Testis (tissue), 3 donors: ENCODE measurements around the gene OR5K1. TPM values are rescaled to one million over a fixed set of nuclear protein-coding genes. Genes with fewer than 3 reads are reported as not detected.

Experiments used
- DNase-seq: peaks from one replicate; pipeline ENCODE4 v3.0.0-alpha.2; 2019
- H3K27ac ChIP-seq, 2 donors: fragments of 200-600 bp; sonication (generic); one replicate each; pipeline ENCODE4 v1.5.1; 2019
- H3K27me3 ChIP-seq: fragments of 200-600 bp; sonication (generic); one replicate; pipeline ENCODE4 v1.5.1; 2019
- H3K36me3 ChIP-seq: fragments of 200-600 bp; sonication (generic); one replicate; pipeline ENCODE4 v1.5.1; 2017; ENCODE audit warnings: low read depth; ENCODE audit errors: missing control alignments
- H3K4me1 ChIP-seq: fragments of 200-600 bp; sonication (generic); one replicate; pipeline ENCODE4 v1.5.1; 2019
- H3K4me3 ChIP-seq, 2 donors: fragments of 200-600 bp; sonication (generic); one replicate each; pipeline ENCODE4 v1.5.1; 2017 to 2019
- H3K9me3 ChIP-seq: fragments of 200-600 bp; sonication (generic); one replicate; pipeline ENCODE4 v1.5.1; 2017
- POLR2A ChIP-seq: fragments of 450-650 bp; IDR thresholded peaks from one replicate; pipeline ENCODE4 v1.6.1; 2017; ENCODE audit warnings: antibody characterized with exemption, mild to moderate bottlenecking, moderate library complexity
- WGBS, 2 donors: methylation state at CpG; one replicate each; pipeline ENCODE4 v1.1.5; 2018; 5-methylcytosine and 5-hydroxymethylcytosine counted together
- intact Hi-C: fragments of 100-400 bp; cut with DNase I; formaldehyde crosslinking; loops from one replicate; pipeline ENCODE4 v1.15.1; 2023; ENCODE audit warnings: low total_unique reads
- polyA plus RNA-seq: library from polyadenylated mRNA; stranded (reverse); fragments of 350-450 nt; fragmentation: Illumina TruSeq; extraction: RNeasy Lipid Tissue Mini Kit (QIAGEN cat#74804); gene quantifications from one replicate; pipeline ENCODE4 v1.2.3, GENCODE V29; 2014; ENCODE audit warnings: low read depth, low replicate concordance; ENCODE audit not compliant: insufficient read depth
- total RNA-seq, 2 donors: library from RNA; depleted of rRNA; stranded (reverse); fragments of >200 nt; gene quantifications; one replicate each; pipeline ENCODE4 v1.2.3, GENCODE V29; 2016
- TF ChIP-seq, protein P1 (sequence below), 3 experiments: fragments of 450-650 bp in 2 of 3; fragments of 200-600 bp in 1 of 3; sonication (generic) in 1 of 3; IDR thresholded peaks; one replicate each; pipeline ENCODE4 v1.5.1; 2016 to 2019; ENCODE audit warnings: antibody characterized with exemption in 3 of 3, mild to moderate bottlenecking in 2 of 3, moderate library complexity in 1 of 3

OR5K1 gene
- total and polyA plus RNA-seq, 3 donors from 2014 or later: not detected

DNA sequence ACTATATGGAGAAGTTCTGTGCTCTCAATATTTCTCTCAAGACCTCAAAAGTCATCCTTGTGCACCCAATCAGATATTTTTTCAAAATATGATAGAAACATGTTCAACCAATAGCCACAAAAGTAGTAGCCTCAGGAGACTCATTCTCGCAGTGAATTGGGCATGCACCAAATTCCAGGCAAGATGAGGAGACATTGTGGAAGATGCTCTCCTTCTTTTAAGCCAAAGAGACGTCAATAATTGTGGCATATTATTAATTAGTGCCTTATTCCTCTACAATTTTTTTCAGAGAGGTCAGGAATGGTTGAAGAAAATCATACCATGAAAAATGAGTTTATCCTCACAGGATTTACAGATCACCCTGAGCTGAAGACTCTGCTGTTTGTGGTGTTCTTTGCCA is 34.4 kb downstream of the OR5K1 start, which contains the start of gene OR5K2:
TSS of gene OR5K2 (plus strand) at position 301 of the 400 bp plus-strand sequence. CDS start at position 301, 0 bp downstream.
- no peaks in the 10 kb centered on the region for H3K27me3 ChIP-seq
- intact Hi-C loops: no loop called here
- TF ChIP-seq POLR2A: no peak
- TF ChIP-seq, protein P1, sequence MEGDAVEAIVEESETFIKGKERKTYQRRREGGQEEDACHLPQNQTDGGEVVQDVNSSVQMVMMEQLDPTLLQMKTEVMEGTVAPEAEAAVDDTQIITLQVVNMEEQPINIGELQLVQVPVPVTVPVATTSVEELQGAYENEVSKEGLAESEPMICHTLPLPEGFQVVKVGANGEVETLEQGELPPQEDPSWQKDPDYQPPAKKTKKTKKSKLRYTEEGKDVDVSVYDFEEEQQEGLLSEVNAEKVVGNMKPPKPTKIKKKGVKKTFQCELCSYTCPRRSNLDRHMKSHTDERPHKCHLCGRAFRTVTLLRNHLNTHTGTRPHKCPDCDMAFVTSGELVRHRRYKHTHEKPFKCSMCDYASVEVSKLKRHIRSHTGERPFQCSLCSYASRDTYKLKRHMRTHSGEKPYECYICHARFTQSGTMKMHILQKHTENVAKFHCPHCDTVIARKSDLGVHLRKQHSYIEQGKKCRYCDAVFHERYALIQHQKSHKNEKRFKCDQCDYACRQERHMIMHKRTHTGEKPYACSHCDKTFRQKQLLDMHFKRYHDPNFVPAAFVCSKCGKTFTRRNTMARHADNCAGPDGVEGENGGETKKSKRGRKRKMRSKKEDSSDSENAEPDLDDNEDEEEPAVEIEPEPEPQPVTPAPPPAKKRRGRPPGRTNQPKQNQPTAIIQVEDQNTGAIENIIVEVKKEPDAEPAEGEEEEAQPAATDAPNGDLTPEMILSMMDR (IDR thresholded peaks at IDR 0.05): no peak
- no peak for DNase-seq
- no peak within 1 kb of the TSS for H3K27ac ChIP-seq
- no peaks in the 10 kb centered on the region for H3K9me3 ChIP-seq
- H3K4me1 ChIP-seq: no peaks in the 10 kb centered on the region
- no peak within 1 kb of the TSS for H3K4me3 ChIP-seq
- no peaks in the 10 kb centered on the region for H3K36me3 ChIP-seq
- 76 to 84% methylated on average over 2 of the region's 2 CpGs for WGBS, 2 donors

DNA sequence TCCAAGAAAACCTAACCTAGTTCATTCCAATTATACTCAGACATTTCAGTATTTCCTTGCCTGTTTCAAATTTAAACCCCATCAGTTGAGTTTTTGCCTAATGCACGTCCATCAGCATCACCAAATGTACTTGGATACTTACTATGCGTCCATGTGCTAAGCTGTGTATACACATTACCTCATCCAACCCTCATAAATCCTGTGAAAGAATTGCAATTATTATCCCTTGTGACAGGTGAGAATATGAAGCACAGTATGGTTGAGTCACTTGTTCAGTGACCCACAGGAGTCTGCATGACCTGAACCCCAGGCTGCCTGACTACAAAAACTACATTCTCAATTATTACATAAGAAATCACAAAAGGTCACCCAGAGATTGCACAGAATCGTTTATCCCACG is 37.0 kb downstream of the OR5K1 start:
- intact Hi-C loops: no loop called here
- H3K27me3 ChIP-seq: no peaks in the 10 kb centered on the region
- DNase-seq: no peak
- no peak overlapping the region for H3K27ac ChIP-seq
- no peak for TF ChIP-seq POLR2A
- TF ChIP-seq, protein P1 (IDR thresholded peaks at IDR 0.05): no peak
- H3K4me1 ChIP-seq: no peaks in the 10 kb centered on the region
- no peaks in the 10 kb centered on the region for H3K36me3 ChIP-seq
- 81 to 84% methylated on average over 4 of the region's 4 CpGs for WGBS, 2 donors
- no peak overlapping the region for H3K4me3 ChIP-seq
- no peaks in the 10 kb centered on the region for H3K9me3 ChIP-seq

DNA sequence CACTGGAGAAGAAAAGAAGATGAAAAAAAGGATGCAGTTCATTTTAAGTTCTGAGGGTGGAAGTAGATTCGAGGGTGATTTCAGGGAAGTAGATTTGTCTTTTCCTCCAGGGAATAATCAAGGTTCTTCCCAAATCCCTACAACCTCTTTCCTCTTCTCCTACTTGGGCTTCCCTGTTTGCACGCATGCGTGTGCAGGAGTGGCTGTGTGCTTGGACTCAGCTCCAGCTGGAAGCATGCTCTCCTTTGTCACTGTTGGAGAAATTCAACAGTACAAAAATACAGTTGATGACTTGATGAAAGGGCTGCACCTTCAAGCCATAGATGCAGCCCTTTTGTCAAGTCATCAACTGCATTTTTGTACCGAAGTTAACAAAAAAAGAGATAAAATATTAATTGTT is 38.3 kb downstream of the OR5K1 start:
- intact Hi-C loops: no loop called here
- Histone ChIP-seq H3K27me3 (no peaks in the 10 kb centered on the region), H3K4me3 (no peak overlapping the region), H3K4me1 (no peaks in the 10 kb centered on the region), H3K36me3 (no peaks in the 10 kb centered on the region), H3K9me3 (no peaks in the 10 kb centered on the region), H3K27ac (no peak overlapping the region)
- no peak for TF ChIP-seq POLR2A
- TF ChIP-seq, protein P1 (IDR thresholded peaks at IDR 0.05): no peak
- DNase-seq: no peak
- WGBS, 2 donors: 90 to 93% methylated on average over 4 of the region's 4 CpGs

DNA sequence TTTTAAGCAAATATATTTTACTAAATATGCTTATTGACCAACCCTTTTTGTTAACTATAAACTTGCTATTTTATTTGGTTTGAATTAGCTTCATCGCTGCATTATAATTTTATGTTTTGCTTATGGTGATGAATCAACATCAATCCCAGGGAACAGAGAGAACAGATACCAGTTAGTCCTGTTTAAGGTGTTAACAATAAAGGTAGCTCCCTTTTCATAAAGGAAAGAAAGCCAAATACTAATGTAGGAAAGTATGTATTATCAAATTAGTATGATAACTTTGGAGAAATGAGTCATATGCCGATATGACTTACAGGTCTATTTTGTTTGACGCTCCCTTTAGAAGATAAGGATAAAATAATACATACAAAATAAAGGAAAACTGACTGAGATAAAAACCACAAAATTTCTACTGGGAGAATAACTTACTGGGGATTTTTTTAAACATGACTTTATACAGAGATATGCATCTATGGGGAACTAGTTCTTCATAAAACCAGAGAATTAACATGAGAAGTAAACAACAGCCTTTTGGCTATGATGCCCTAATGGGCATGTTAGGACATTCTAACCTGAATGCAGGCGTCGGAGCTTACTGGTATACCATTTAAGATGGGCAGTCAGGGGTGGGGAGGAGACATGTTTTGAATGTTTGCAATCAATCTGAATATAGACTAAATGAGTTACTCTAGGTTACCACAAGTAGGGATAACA is 39.0 kb downstream of the OR5K1 start:
- no peaks in the 10 kb centered on the region for H3K4me1 ChIP-seq
- 93 to 94% methylated on average over 5 of the region's 5 CpGs for WGBS, 2 donors
- DNase-seq: no peak
- intact Hi-C loops: no loop called here
- no peaks in the 10 kb centered on the region for H3K36me3 ChIP-seq
- H3K9me3 ChIP-seq: no peaks in the 10 kb centered on the region
- no peak overlapping the region for H3K27ac ChIP-seq
- no peak overlapping the region for H3K4me3 ChIP-seq
- TF ChIP-seq POLR2A: no peak
- TF ChIP-seq, protein P1 (IDR thresholded peaks at IDR 0.05): no peak
- H3K27me3 ChIP-seq: no peaks in the 10 kb centered on the region

DNA sequence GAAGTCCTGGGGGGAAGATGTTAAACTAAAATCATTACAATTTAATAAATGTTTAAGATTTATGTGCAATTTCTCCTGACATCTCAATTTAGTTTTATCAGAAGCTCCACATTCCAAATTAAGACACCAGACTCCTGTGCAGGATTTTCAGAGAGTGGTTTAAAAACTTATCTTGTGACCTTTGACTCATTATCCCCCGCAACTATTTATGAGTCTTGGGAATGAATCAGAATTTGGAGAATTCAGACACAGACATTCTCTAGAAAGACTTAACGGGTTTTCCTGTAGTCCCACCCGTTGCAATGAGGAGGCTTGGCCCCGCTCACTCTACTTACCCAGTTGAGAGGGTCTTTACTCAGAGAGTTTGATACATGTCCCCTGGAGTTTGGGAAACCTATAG is 41.5 kb downstream of the OR5K1 start:
- no peak overlapping the region for H3K4me3 ChIP-seq
- DNase-seq: no peak
- no peak overlapping the region for H3K27ac ChIP-seq
- intact Hi-C loops: no loop called here
- H3K27me3 ChIP-seq: no peaks in the 10 kb centered on the region
- H3K36me3 ChIP-seq: no peaks in the 10 kb centered on the region
- TF ChIP-seq, protein P1 (IDR thresholded peaks at IDR 0.05): no peak
- no peak for TF ChIP-seq POLR2A
- H3K9me3 ChIP-seq: no peaks in the 10 kb centered on the region
- no peaks in the 10 kb centered on the region for H3K4me1 ChIP-seq
- 44 to 65% methylated on average over 4 of the region's 4 CpGs for whole genome bisulfite sequencing, 2 donors
